Naive thymus-derived CD4-positive, alpha-beta T cell (primary cell): ENCODE measurements around the gene ATP2A3. TPM values are rescaled to one million over a fixed set of nuclear protein-coding genes. Genes with fewer than 3 reads are reported as not detected.

Experiments
- ATAC-seq: fragments of 150-1000 bp; cut with Tn5 transposase; 2 replicates; pipeline ENCODE4 v1.10.0; 2021; ENCODE audit warnings: mild to moderate bottlenecking, moderate library complexity
- CTCF ChIA-PET: fragments of 350-600 bp; sonication (Branson Sonifier 250); formaldehyde crosslinking; loops from one replicate; lab custom pipeline; 2021; ENCODE audit warnings: antibody characterized with exemption; lab: Charles Lee
- POLR2A ChIA-PET: fragments of 350-600 bp; sonication (Branson Sonifier 250); formaldehyde crosslinking; loops from one replicate; lab custom pipeline; 2021; ENCODE audit warnings: antibody characterized with exemption, inconsistent platforms; lab: Charles Lee
- DNase-seq, 9 donors: peaks; one replicate each; pipeline versions ENCODE4 v3.0.0 to v3.0.0-alpha.2; 2020 to 2022; ENCODE audit warnings: mixed read lengths in 1 of 9
- H3K27ac ChIP-seq: one replicate; pipeline ENCODE4 v1.7.0; 2013; ENCODE audit warnings: mild to moderate bottlenecking, low read depth, low read length, moderate library complexity
- H3K27me3 ChIP-seq, 2 donors: one replicate each; pipeline ENCODE4 v1.7.0; 2013; ENCODE audit warnings: low read length in 2 of 2, mild to moderate bottlenecking in 2 of 2, moderate library complexity in 2 of 2; ENCODE audit not compliant: control insufficient read depth in 2 of 2, insufficient read depth in 2 of 2
- H3K36me3 ChIP-seq, 3 experiments: 1 replicate in 2 of 3; 2 replicates in 1 of 3; pipeline ENCODE4 v1.7.0; 2013; ENCODE audit warnings: low read length in 3 of 3, mild to moderate bottlenecking in 3 of 3, moderate library complexity in 1 of 3; ENCODE audit not compliant: insufficient read depth in 3 of 3, control insufficient read depth in 2 of 3
- H3K4me1 ChIP-seq, 2 donors: one replicate each; pipeline ENCODE4 v1.7.0; 2013; ENCODE audit warnings: low read length in 2 of 2, mild to moderate bottlenecking in 2 of 2, moderate library complexity in 1 of 2; ENCODE audit not compliant: control insufficient read depth in 2 of 2, insufficient read depth in 2 of 2
- H3K4me3 ChIP-seq: 2 replicates; pipeline ENCODE4 v1.7.0; 2013; ENCODE audit warnings: mild to moderate bottlenecking, low read length
- H3K9me3 ChIP-seq, 3 experiments: 1 replicate in 2 of 3; 2 replicates in 1 of 3; pipeline ENCODE4 v1.7.0; 2013; ENCODE audit warnings: low read length in 3 of 3; ENCODE audit not compliant: control insufficient read depth in 2 of 3
- H3K27ac Mint-ChIP-seq, 9 donors: one replicate each; pipeline ENCODE4 v1.8.0; 2020 to 2022; ENCODE audit warnings: mixed read lengths in 9 of 9, mild to moderate bottlenecking in 8 of 9, moderate library complexity in 5 of 9, inconsistent platforms in 2 of 9
- H3K27me3 Mint-ChIP-seq, 5 donors: one replicate each; pipeline ENCODE4 v1.8.0; 2021 to 2022; ENCODE audit warnings: mixed read lengths in 5 of 5, mild to moderate bottlenecking in 1 of 5
- H3K36me3 Mint-ChIP-seq, 5 donors: one replicate each; pipeline ENCODE4 v1.8.0; 2020 to 2022; ENCODE audit warnings: mixed read lengths in 5 of 5, mild to moderate bottlenecking in 3 of 5, inconsistent platforms in 1 of 5
- H3K4me1 Mint-ChIP-seq, 7 donors: one replicate each; pipeline ENCODE4 v1.8.0; 2020 to 2022; ENCODE audit warnings: mixed read lengths in 7 of 7, mild to moderate bottlenecking in 3 of 7, inconsistent platforms in 1 of 7
- H3K4me3 Mint-ChIP-seq, 10 donors: one replicate each; pipeline ENCODE4 v1.8.0; 2020 to 2022; ENCODE audit warnings: mild to moderate bottlenecking in 10 of 10, mixed read lengths in 10 of 10, moderate library complexity in 6 of 10, inconsistent platforms in 2 of 10
- H3K9me3 Mint-ChIP-seq, 11 donors: one replicate each; pipeline ENCODE4 v1.8.0; 2020 to 2022; ENCODE audit warnings: mixed read lengths in 11 of 11, mild to moderate bottlenecking in 4 of 11, inconsistent platforms in 1 of 11, moderate library complexity in 1 of 11
- intact Hi-C, 2 donors: fragments of 100-400 bp; cut with micrococcal nuclease; formaldehyde crosslinking; loops; one replicate each; pipeline ENCODE4 v1.15.1; 2023
- polyA plus RNA-seq, 2 donors: library from polyadenylated mRNA; unstranded; fragments of 300-500 nt; fragmentation: Illumina TruSeq; gene quantifications; one replicate each; pipeline ENCODE4 v1.2.3, GENCODE V29; 2021
- total RNA-seq, 6 experiments: library from RNA in 5 of 6; stranded (reverse) in 5 of 6; gene quantifications; 1 replicate in 5 of 6; 2 replicates in 1 of 6; pipeline ENCODE4 v1.2.3 and lab custom pipeline; 2021 to 2026

ATP2A3 gene
- total and polyA plus RNA-seq, 7 experiments from 2014 or later: 46.6 to 260 (median 157) TPM

GRCh38 chr17:3976675-3977171 lies 12.5 kb upstream of the ATP2A3 start:
- H3K4me1 Mint-ChIP-seq: peaks cover 11 to 38% (median 24%) of the 10 kb centered on the region in 7 donors
- peaks cover 0 to 4% (median 0%) of the 10 kb centered on the region in 5 donors for H3K36me3 Mint-ChIP-seq
- ChIA-PET POLR2A (no interaction called here), CTCF (interaction anchor here (0.8 kb wide), 1 partner anchor 27 kb away, joined by 3 read pairs; no protein-coding TSS in a partner anchor)
- H3K9me3 ChIP-seq: peaks cover 0 to 8% (median 0%) of the 10 kb centered on the region in 3 experiments
- peaks cover 0 to 9% (median 3%) of the 10 kb centered on the region in 11 donors for H3K9me3 Mint-ChIP-seq
- no peak overlapping the region for H3K4me3 ChIP-seq
- no peak for ATAC-seq
- H3K4me1 ChIP-seq: peaks cover 10 to 14% of the 10 kb centered on the region in 2 donors
- H3K27ac ChIP-seq: no peak overlapping the region
- no peaks in the 10 kb centered on the region for H3K36me3 ChIP-seq
- no peaks in the 10 kb centered on the region for H3K27me3 ChIP-seq
- intact Hi-C loops: no loop called here
- no peak for DNase-seq
- no peak overlapping the region for H3K27ac Mint-ChIP-seq
- no peak overlapping the region for H3K4me3 Mint-ChIP-seq
- H3K27me3 Mint-ChIP-seq: peaks cover 0 to 13% (median 0%) of the 10 kb centered on the region in 5 donors

- ChIA-PET POLR2A (no interaction called here), CTCF (interaction anchor here (0.7 kb wide), 1 partner anchor 27 kb away, joined by 3 read pairs; no protein-coding TSS in a partner anchor)
- Histone ChIP-seq H3K4me3 (no peak overlapping the region), H3K4me1 (peaks cover 10 to 14% of the 10 kb centered on the region in 2 donors), H3K27me3 (no peaks in the 10 kb centered on the region), H3K36me3 (no peaks in the 10 kb centered on the region), H3K27ac (no peak overlapping the region), H3K9me3 (peaks cover 0 to 8% (median 0%) of the 10 kb centered on the region in 3 experiments)
- DNase-seq (no peak), ATAC-seq (no peak)
- Mint-ChIP-seq H3K4me1 (peaks cover 11 to 39% (median 25%) of the 10 kb centered on the region in 7 donors), H3K36me3 (peaks cover 0 to 4% (median 0%) of the 10 kb centered on the region in 5 donors), H3K27me3 (peaks cover 0 to 23% (median 0%) of the 10 kb centered on the region in 5 donors), H3K27ac (peak overlapping the region in 2 of 9 donors; percentile 20 to 34), H3K4me3 (peak overlapping the region in 1 of 10 donors; percentile 26), H3K9me3 (peaks cover 0 to 9% (median 3%) of the 10 kb centered on the region in 11 donors)
- intact Hi-C loops: no loop called here
Measured at GRCh38 chr17:3974980-3975379, 10.7 kb upstream of the ATP2A3 start.

GRCh38 chr17:3974138-3974687 lies 10.0 kb upstream of the ATP2A3 start:
- intact Hi-C loops: no loop called here
- H3K9me3 Mint-ChIP-seq: peaks cover 0 to 9% (median 3%) of the 10 kb centered on the region in 11 donors
- DNase-seq (no peak), ATAC-seq (peak; percentile 59)
- ChIA-PET POLR2A (interaction anchor here (0.5 to 0.9 kb wide), 2 partner anchors 15 to 50 kb away, joined by 3 to 6 read pairs; no protein-coding TSS in a partner anchor), CTCF (no interaction called here)
- no peak overlapping the region for H3K27ac Mint-ChIP-seq
- H3K36me3 Mint-ChIP-seq: peaks cover 0 to 4% (median 0%) of the 10 kb centered on the region in 5 donors
- H3K27me3 Mint-ChIP-seq: peaks cover 0 to 23% (median 0%) of the 10 kb centered on the region in 5 donors
- peaks cover 0 to 8% (median 0%) of the 10 kb centered on the region in 3 experiments for H3K9me3 ChIP-seq
- peaks cover 10 to 14% of the 10 kb centered on the region in 2 donors for H3K4me1 ChIP-seq
- H3K4me3 ChIP-seq: no peak overlapping the region
- H3K4me3 Mint-ChIP-seq: peak overlapping the region in 3 of 10 donors; percentile 14 to 71 (median 26)
- H3K4me1 Mint-ChIP-seq: peaks cover 11 to 36% (median 25%) of the 10 kb centered on the region in 7 donors
- H3K27ac ChIP-seq: no peak overlapping the region
- H3K36me3 ChIP-seq: no peaks in the 10 kb centered on the region
- H3K27me3 ChIP-seq: no peaks in the 10 kb centered on the region

- CTCF ChIA-PET: interaction anchor here (0.6 to 0.7 kb wide), 3 partner anchors 14 to 251 kb away, joined by 3 to 4 read pairs (median 4); no protein-coding TSS in a partner anchor
- intact Hi-C loops: no loop called here
- peaks cover 0 to 4% (median 0%) of the 10 kb centered on the region in 5 donors for H3K36me3 Mint-ChIP-seq
- Histone ChIP-seq H3K4me3 (no peak overlapping the region), H3K36me3 (no peaks in the 10 kb centered on the region), H3K9me3 (peaks cover 0 to 8% (median 0%) of the 10 kb centered on the region in 3 experiments), H3K27me3 (no peaks in the 10 kb centered on the region), H3K27ac (no peak overlapping the region), H3K4me1 (peaks cover 10 to 14% of the 10 kb centered on the region in 2 donors)
- H3K9me3 Mint-ChIP-seq: peaks cover 0 to 9% (median 3%) of the 10 kb centered on the region in 11 donors
- no peak overlapping the region for H3K27ac Mint-ChIP-seq
- DNase-seq (no peak), ATAC-seq (no peak)
- POLR2A ChIA-PET: interaction anchor here (0.9 to 1.4 kb wide), 2 partner anchors 9 to 16 kb away, joined by 3 to 6 read pairs; partner anchors contain the start of gene ATP2A3
- peaks cover 0 to 26% (median 0%) of the 10 kb centered on the region in 5 donors for H3K27me3 Mint-ChIP-seq
- peak overlapping the region in 1 of 10 donors; percentile 71 for H3K4me3 Mint-ChIP-seq
- peaks cover 11 to 30% (median 24%) of the 10 kb centered on the region in 7 donors for H3K4me1 Mint-ChIP-seq
Measured at GRCh38 chr17:3973495-3974137, 9.4 kb upstream of the ATP2A3 start.

- Histone ChIP-seq H3K27ac (no peak overlapping the region), H3K4me3 (no peak overlapping the region), H3K27me3 (no peaks in the 10 kb centered on the region), H3K4me1 (peaks cover 10 to 14% of the 10 kb centered on the region in 2 donors), H3K36me3 (no peaks in the 10 kb centered on the region), H3K9me3 (peaks cover 0 to 8% (median 0%) of the 10 kb centered on the region in 3 experiments)
- ChIA-PET CTCF (interaction anchor here (0.6 to 0.7 kb wide), 3 partner anchors 65 to 250 kb away, joined by 3 to 6 read pairs (median 4); no protein-coding TSS in a partner anchor), POLR2A (interaction anchor here (1.2 to 1.4 kb wide), 2 partner anchors 8 to 32 kb away, joined by 3 read pairs; partner anchors contain the start of gene ATP2A3)
- intact Hi-C loops: loop anchor here in 1 of 2 donors (1.0 kb wide), 1 partner anchor 9 kb away; the partner anchor contains the start of gene ATP2A3
- peak overlapping the region; percentile 54 to 83 (median 72) for H3K4me3 Mint-ChIP-seq
- no peak for DNase-seq
- H3K4me1 Mint-ChIP-seq: peaks cover 11 to 30% (median 24%) of the 10 kb centered on the region in 7 donors
- ATAC-seq: no peak
- peak overlapping the region in 2 of 9 donors; percentile 30 to 48 for H3K27ac Mint-ChIP-seq
- H3K36me3 Mint-ChIP-seq: peaks cover 0 to 4% (median 0%) of the 10 kb centered on the region in 5 donors
- H3K27me3 Mint-ChIP-seq: peaks cover 0 to 26% (median 0%) of the 10 kb centered on the region in 5 donors
- H3K9me3 Mint-ChIP-seq: peaks cover 0 to 9% (median 3%) of the 10 kb centered on the region in 11 donors
Measured at GRCh38 chr17:3972931-3973330, 8.7 kb upstream of the ATP2A3 start.

GRCh38 chr17:3972281-3972731 lies 8.1 kb upstream of the ATP2A3 start:
- ChIA-PET POLR2A (interaction anchor here (1.2 to 1.4 kb wide), 2 partner anchors 8 to 32 kb away, joined by 3 read pairs; partner anchors contain the start of gene ATP2A3), CTCF (interaction anchor here (0.7 kb wide), 1 partner anchor 12 kb away, joined by 3 read pairs; no protein-coding TSS in a partner anchor)
- no peak overlapping the region for H3K4me3 ChIP-seq
- peaks cover 10 to 14% of the 10 kb centered on the region in 2 donors for H3K4me1 ChIP-seq
- Mint-ChIP-seq H3K27ac (peak overlapping the region in 4 of 9 donors; percentile 48 to 72 (median 56)), H3K9me3 (peaks cover 0 to 9% (median 3%) of the 10 kb centered on the region in 11 donors), H3K36me3 (peaks cover 0 to 4% (median 0%) of the 10 kb centered on the region in 5 donors), H3K4me3 (peak overlapping the region; percentile 54 to 83 (median 72)), H3K27me3 (peaks cover 0 to 26% (median 0%) of the 10 kb centered on the region in 5 donors), H3K4me1 (peaks cover 11 to 30% (median 25%) of the 10 kb centered on the region in 7 donors)
- no peaks in the 10 kb centered on the region for H3K27me3 ChIP-seq
- intact Hi-C loops: loop anchor here in 1 of 2 donors (1.0 kb wide), 1 partner anchor 8 kb away; the partner anchor contains the start of gene ATP2A3
- ATAC-seq (peak; percentile 36), DNase-seq (no peak)
- H3K9me3 ChIP-seq: peaks cover 0 to 8% (median 0%) of the 10 kb centered on the region in 3 experiments
- H3K36me3 ChIP-seq: no peaks in the 10 kb centered on the region
- no peak overlapping the region for H3K27ac ChIP-seq
